ENCODE data around the gene B4GALT6.

The B4GALT6 gene

GRCh38 chr18:31617031-31617717 lies 67.2 kb downstream of the B4GALT6 start:
- Histone ChIP-seq H3K36me3 (no peaks in the 10 kb centered on the region), H3K9me3 (ENCODE audit: severe bottlenecking) (no peaks in the 10 kb centered on the region), H3K4me3 (ENCODE audit: low read depth, low read length) (no peak overlapping the region), H3K27ac (no peak overlapping the region), H3K27me3 (ENCODE audit: insufficient read depth, low read depth, severe bottlenecking) (no peaks in the 10 kb centered on the region)
- no peak for DNase-seq
- TF ChIP-seq, protein P1, sequence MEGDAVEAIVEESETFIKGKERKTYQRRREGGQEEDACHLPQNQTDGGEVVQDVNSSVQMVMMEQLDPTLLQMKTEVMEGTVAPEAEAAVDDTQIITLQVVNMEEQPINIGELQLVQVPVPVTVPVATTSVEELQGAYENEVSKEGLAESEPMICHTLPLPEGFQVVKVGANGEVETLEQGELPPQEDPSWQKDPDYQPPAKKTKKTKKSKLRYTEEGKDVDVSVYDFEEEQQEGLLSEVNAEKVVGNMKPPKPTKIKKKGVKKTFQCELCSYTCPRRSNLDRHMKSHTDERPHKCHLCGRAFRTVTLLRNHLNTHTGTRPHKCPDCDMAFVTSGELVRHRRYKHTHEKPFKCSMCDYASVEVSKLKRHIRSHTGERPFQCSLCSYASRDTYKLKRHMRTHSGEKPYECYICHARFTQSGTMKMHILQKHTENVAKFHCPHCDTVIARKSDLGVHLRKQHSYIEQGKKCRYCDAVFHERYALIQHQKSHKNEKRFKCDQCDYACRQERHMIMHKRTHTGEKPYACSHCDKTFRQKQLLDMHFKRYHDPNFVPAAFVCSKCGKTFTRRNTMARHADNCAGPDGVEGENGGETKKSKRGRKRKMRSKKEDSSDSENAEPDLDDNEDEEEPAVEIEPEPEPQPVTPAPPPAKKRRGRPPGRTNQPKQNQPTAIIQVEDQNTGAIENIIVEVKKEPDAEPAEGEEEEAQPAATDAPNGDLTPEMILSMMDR (IDR thresholded peaks at IDR 0.05; ENCODE audit: low read depth, low read length) = no peak

DNA sequence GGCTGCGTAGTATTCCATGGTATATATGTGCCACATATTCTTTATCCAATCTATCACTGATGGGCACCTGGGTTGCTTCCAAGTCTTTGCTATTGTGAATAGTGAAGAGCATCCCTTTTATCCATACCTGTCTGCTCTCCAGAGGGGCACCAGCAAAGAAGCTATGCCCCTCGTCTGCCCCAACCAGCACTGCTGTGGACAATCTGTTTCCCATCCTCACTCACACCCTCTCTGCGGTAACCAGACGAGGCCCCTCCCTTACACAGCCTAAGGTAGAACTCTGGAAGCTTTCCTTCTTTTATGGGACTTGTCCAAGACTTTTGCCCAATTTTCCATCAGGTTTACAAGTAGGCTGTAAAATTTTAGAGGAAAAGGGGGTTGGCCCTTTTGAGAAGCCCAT lies 67.8 kb downstream of the B4GALT6 start:
- Histone ChIP-seq H3K27ac (no peak overlapping the region), H3K27me3 (ENCODE audit: insufficient read depth, low read depth, severe bottlenecking) (no peaks in the 10 kb centered on the region), H3K36me3 (no peaks in the 10 kb centered on the region), H3K9me3 (ENCODE audit: severe bottlenecking) (no peaks in the 10 kb centered on the region), H3K4me3 (ENCODE audit: low read depth, low read length) (no peak overlapping the region)
- no peak for DNase-seq
- TF ChIP-seq, protein P1 (IDR thresholded peaks at IDR 0.05; ENCODE audit: low read depth, low read length) = no peak

DNA sequence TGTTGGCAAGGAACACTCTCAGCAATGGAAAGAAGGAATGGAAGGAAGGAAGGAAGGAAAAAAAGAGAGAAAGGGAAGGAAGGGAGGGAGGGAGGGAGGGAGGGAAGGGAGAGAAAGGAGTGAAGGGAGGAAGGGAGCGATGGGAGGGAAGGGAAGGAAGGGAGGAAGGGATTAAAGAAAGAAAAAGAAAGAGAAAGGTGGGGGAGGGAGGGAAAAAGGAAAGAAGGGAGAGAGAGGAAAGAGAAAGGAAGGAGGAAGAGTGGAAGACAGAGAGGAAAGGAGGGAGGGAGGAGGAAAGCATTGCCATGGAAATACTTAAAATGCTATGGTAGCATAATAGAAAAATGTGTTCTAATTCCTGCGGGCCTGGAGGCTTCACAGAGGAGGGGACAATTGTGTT lies 70.3 kb downstream of the B4GALT6 start:
- no peak overlapping the region for H3K27ac ChIP-seq
- no peaks in the 10 kb centered on the region for H3K9me3 ChIP-seq (ENCODE audit: severe bottlenecking)
- TF ChIP-seq, protein P1 (IDR thresholded peaks at IDR 0.05; ENCODE audit: low read depth, low read length) = no peak
- DNase-seq = no peak
- no peaks in the 10 kb centered on the region for H3K36me3 ChIP-seq
- H3K4me3 ChIP-seq (ENCODE audit: low read depth, low read length) = no peak overlapping the region
- no peaks in the 10 kb centered on the region for H3K27me3 ChIP-seq (ENCODE audit: insufficient read depth, low read depth, severe bottlenecking)

GRCh38 chr18:31612124-31612523 lies 72.3 kb downstream of the B4GALT6 start:
- Histone ChIP-seq H3K27me3 (ENCODE audit: insufficient read depth, low read depth, severe bottlenecking) (no peaks in the 10 kb centered on the region), H3K4me3 (ENCODE audit: low read depth, low read length) (no peak overlapping the region), H3K9me3 (ENCODE audit: severe bottlenecking) (no peaks in the 10 kb centered on the region), H3K27ac (no peak overlapping the region), H3K36me3 (no peaks in the 10 kb centered on the region)
- TF ChIP-seq, protein P1 (IDR thresholded peaks at IDR 0.05; ENCODE audit: low read depth, low read length) = no peak
- DNase-seq = no peak

- no peaks in the 10 kb centered on the region for H3K9me3 ChIP-seq (ENCODE audit: severe bottlenecking)
- TF ChIP-seq, protein P1 (IDR thresholded peaks at IDR 0.05; ENCODE audit: low read depth, low read length) = no peak
- H3K4me3 ChIP-seq (ENCODE audit: low read depth, low read length) = no peak overlapping the region
- no peak for DNase-seq
- H3K27ac ChIP-seq = no peak overlapping the region
- no peaks in the 10 kb centered on the region for H3K36me3 ChIP-seq
- H3K27me3 ChIP-seq (ENCODE audit: insufficient read depth, low read depth, severe bottlenecking) = no peaks in the 10 kb centered on the region
Observed at GRCh38 chr18:31611511-31611910, 72.9 kb downstream of the B4GALT6 start.
